ENCODE measurements around the gene S100A5. TPM values are rescaled to one million over a fixed set of nuclear protein-coding genes. Genes with fewer than 3 reads are reported as not detected.

Gene S100A5
- total and polyA plus RNA-seq, 2 of the 8 experiments (the other 6 are each of a cell fraction or from before 2014, with no cell fraction given): not detected

DNA sequence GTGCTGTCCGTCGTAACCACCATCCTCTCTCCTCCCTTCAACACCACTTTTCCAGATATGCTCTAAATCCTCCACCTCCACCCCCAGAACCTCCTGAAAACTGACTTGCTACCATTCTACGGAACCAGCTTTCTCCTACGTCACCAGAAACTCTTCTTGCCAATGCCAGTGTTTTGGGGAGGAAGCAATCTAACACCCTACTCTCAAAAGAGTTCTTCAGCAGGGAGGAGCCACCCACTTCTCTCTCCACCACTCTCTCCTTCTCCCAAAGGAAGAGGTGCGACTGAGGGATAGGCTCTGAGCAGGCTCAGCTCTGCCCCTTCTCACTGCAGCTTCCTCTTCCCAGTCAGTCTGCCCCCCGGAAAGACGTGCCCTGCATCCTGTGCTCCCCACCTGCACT, 31.0 kb upstream of the S100A5 start:
- no peak overlapping the region for H3K4ac ChIP-seq (replicated peaks; ENCODE audit: insufficient read length, low read depth, low read length)
- no peak overlapping the region for H2BK15ac ChIP-seq (ENCODE audit: low read length)
- no peaks in the 10 kb centered on the region for H4K20me1 ChIP-seq (replicated peaks in 1 of 2; ENCODE audit: control insufficient read depth in 1 of 2, insufficient read depth in 2 of 2, low read length in 2 of 2)
- H3K23me2 ChIP-seq (ENCODE audit: low read depth, low read length): peaks cover 2% of the 10 kb centered on the region
- no peak overlapping the region; the same call in 1 of the 2 replicates for H2BK12ac ChIP-seq (ENCODE audit: low read depth, low read length)
- ChIA-PET POLR2A (ENCODE audit: partially characterized antibody) (interaction anchor here (0.7 to 2.3 kb wide), 7 partner anchors 15 to 63 kb away, joined by 3 to 19 read pairs (median 5); partner anchors contain the start of genes CHTOP, S100A13, S100A16 and S100A6), CTCF (ENCODE audit: partially characterized antibody) (interaction anchor here (0.6 to 7.5 kb wide), 27 partner anchors 10 to 219 kb away, joined by 3 to 224 read pairs (median 6); partner anchors contain the start of genes CHTOP, S100A1, S100A13 and S100A14)
- no peak overlapping the region for H3K4me3 ChIP-seq (ENCODE audit: extremely low read depth in 1 of 4, insufficient read depth in 2 of 4, low read depth in 3 of 4, low read length in 4 of 4)
- FAIRE-seq (no peak), DNase-seq (ENCODE audit: low read depth in 1 of 2, low spot score in 2 of 2) (no peak)
- H3K4me2 ChIP-seq (ENCODE audit: insufficient read depth in 1 of 2, low read depth in 2 of 2, low read length in 2 of 2): no peak overlapping the region
- 85% methylated on average over 7 of the region's 7 CpGs; no CpG with 5 or more reads in 1 of the 2 experiments for WGBS, 2 experiments (ENCODE audit: extremely low coverage in 1 of 2, insufficient coverage in 1 of 2, insufficient read length in 1 of 2, insufficient replicate concordance in 2 of 2, low coverage in 1 of 2, low lambda C conversion rate in 2 of 2, missing lambda C conversion rate in 1 of 2)
- no peak overlapping the region for H2AK5ac ChIP-seq (ENCODE audit: low read depth, low read length)
- no peak overlapping the region for H3K9ac ChIP-seq (replicated peaks in 1 of 4; ENCODE audit: extremely low read depth in 1 of 4, low read depth in 3 of 4, low read length in 3 of 4)
- H2BK120ac ChIP-seq (replicated peaks; ENCODE audit: low read depth, low read length): no peak overlapping the region
- peak overlapping the region; percentile 72; the same call in 1 of the 2 replicates for H2BK20ac ChIP-seq (ENCODE audit: low read length)
- no peaks in the 10 kb centered on the region for H3K79me1 ChIP-seq (ENCODE audit: low read depth, low read length)
- H2BK5ac ChIP-seq (ENCODE audit: low read depth, low read length): no peak overlapping the region
- H3K23ac ChIP-seq (ENCODE audit: insufficient read length): no peak overlapping the region
- H3K56ac ChIP-seq (replicated peaks; ENCODE audit: insufficient read length, low read depth, low read length): no peak overlapping the region
- H3K14ac ChIP-seq (ENCODE audit: insufficient read length): no peak overlapping the region
- H3K4me1 ChIP-seq (replicated peaks in 1 of 4; ENCODE audit: control insufficient read depth in 3 of 4, insufficient read depth in 4 of 4, low read length in 3 of 4): peaks cover 8 to 15% (median 13%) of the 10 kb centered on the region in 4 experiments
- no peak overlapping the region for H4K5ac ChIP-seq (ENCODE audit: insufficient read length, low read depth, low read length)
- no peaks in the 10 kb centered on the region for H3K36me3 ChIP-seq (ENCODE audit: control insufficient read depth in 2 of 4, insufficient read depth in 4 of 4, low read length in 3 of 4)
- H3K18ac ChIP-seq (ENCODE audit: extremely low read depth, low read length): no peak overlapping the region
- 0 out of 7 replicates have a peak, but pooled peaks cover 0 to 4% (median 0%) of the 10 kb centered on the region in 4 experiments for H3K27me3 ChIP-seq (replicated peaks in 1 of 4; ENCODE audit: control insufficient read depth in 3 of 4, extremely low read depth in 1 of 4, insufficient read depth in 3 of 4, low read length in 3 of 4)
- H3K9me3 ChIP-seq (ENCODE audit: insufficient read depth in 2 of 2, low read depth in 1 of 2, low read length in 1 of 2): peaks cover 0 to 10% of the 10 kb centered on the region in 2 experiments; a peak in 1 of 4 replicates
- H2AFZ ChIP-seq (ENCODE audit: low read length): no peak overlapping the region
- no peaks in the 10 kb centered on the region for H3K79me2 ChIP-seq (ENCODE audit: control insufficient read depth in 1 of 2, insufficient read depth in 2 of 2, low read length in 2 of 2)
- no peak overlapping the region for H4K8ac ChIP-seq (ENCODE audit: extremely low read depth, insufficient read depth, low read length)
- H4K91ac ChIP-seq (replicated peaks; ENCODE audit: insufficient read length, low read length): peak overlapping the region; percentile 36
- H3K27ac ChIP-seq (ENCODE audit: low read depth, low read length): no peak overlapping the region
- no peak for TF ChIP-seq ASH2L (IDR thresholded peaks at IDR 0.05; ENCODE audit: low read length)
- TF ChIP-seq, protein P1, sequence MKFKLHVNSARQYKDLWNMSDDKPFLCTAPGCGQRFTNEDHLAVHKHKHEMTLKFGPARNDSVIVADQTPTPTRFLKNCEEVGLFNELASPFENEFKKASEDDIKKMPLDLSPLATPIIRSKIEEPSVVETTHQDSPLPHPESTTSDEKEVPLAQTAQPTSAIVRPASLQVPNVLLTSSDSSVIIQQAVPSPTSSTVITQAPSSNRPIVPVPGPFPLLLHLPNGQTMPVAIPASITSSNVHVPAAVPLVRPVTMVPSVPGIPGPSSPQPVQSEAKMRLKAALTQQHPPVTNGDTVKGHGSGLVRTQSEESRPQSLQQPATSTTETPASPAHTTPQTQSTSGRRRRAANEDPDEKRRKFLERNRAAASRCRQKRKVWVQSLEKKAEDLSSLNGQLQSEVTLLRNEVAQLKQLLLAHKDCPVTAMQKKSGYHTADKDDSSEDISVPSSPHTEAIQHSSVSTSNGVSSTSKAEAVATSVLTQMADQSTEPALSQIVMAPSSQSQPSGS (IDR thresholded peaks at IDR 0.05; ENCODE audit: low read length): no peak
- TF ChIP-seq, protein P2, sequence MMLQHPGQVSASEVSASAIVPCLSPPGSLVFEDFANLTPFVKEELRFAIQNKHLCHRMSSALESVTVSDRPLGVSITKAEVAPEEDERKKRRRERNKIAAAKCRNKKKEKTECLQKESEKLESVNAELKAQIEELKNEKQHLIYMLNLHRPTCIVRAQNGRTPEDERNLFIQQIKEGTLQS (IDR thresholded peaks at IDR 0.05; ENCODE audit: insufficient read depth, low read depth, low read length): no peak
- no peak for TF ChIP-seq CTBP2 (IDR thresholded peaks at IDR 0.05; ENCODE audit: borderline replicate concordance, insufficient read depth, insufficient read length, low read length)
- no peak for TF ChIP-seq SIRT6 (IDR thresholded peaks at IDR 0.05; ENCODE audit: low read length)
- no peak for TF ChIP-seq TEAD4 (IDR thresholded peaks at IDR 0.05; ENCODE audit: low read depth, low read length)
- no peak for TF ChIP-seq RFX5 (IDR thresholded peaks at IDR 0.05; ENCODE audit: borderline replicate concordance, low read depth, low read length)
- TF ChIP-seq EZH2 (IDR thresholded peaks at IDR 0.05; ENCODE audit: low read depth, low read length, severe bottlenecking): no peak
- no peak for TF ChIP-seq TBP (IDR thresholded peaks at IDR 0.05; ENCODE audit: low read depth, low read length)
- no peak for TF ChIP-seq FOSL1 (IDR thresholded peaks at IDR 0.05; ENCODE audit: insufficient read depth, low read depth, low read length)
- no peak for TF ChIP-seq SP1 (IDR thresholded peaks at IDR 0.05; ENCODE audit: low read depth, low read length)
- TF ChIP-seq BCL11A (IDR thresholded peaks at IDR 0.05; ENCODE audit: low read depth in 2 of 2, low read length in 2 of 2): no peak

All from H1 (cell line).